ENCODE results near the gene ONECUT1. TPM values are rescaled to one million over a fixed set of nuclear protein-coding genes. Genes with fewer than 3 reads are reported as not detected.
A peak's percentile ranks its signal among the peaks of the same experiment; 100 is the strongest.

ONECUT1 gene
- total RNA-seq, 1 experiment from 2014 or later = not detected

GRCh38 chr15:52783929-52784798 lies 6.0 kb downstream of the ONECUT1 start:
- no peak for DNase-seq (ENCODE audit: low read depth)

GRCh38 chr15:52783191-52783829 lies 6.8 kb downstream of the ONECUT1 start:
- DNase-seq (ENCODE audit: low read depth) = no peak

- DNase-seq (ENCODE audit: low read depth) = no peak
Observed at GRCh38 chr15:52782514-52782913, 7.6 kb downstream of the ONECUT1 start.

GRCh38 chr15:52780172-52780980 lies 9.8 kb downstream of the ONECUT1 start:
- DNase-seq (ENCODE audit: low read depth) = peak; percentile 49

GRCh38 chr15:52778457-52778856 lies 11.7 kb downstream of the ONECUT1 start:
- no peak for DNase-seq (ENCODE audit: low read depth)

GRCh38 chr15:52772766-52773165 lies 17.4 kb downstream of the ONECUT1 start:
- DNase-seq (ENCODE audit: low read depth) = no peak

- DNase-seq (ENCODE audit: low read depth) = no peak
Observed at GRCh38 chr15:52765785-52766184, 24.4 kb downstream of the ONECUT1 start.

GRCh38 chr15:52764731-52765130 lies 25.4 kb downstream of the ONECUT1 start:
- no peak for DNase-seq (ENCODE audit: low read depth)

- DNase-seq (ENCODE audit: low read depth) = no peak
Observed at GRCh38 chr15:52762621-52763020, 27.5 kb downstream of the ONECUT1 start.

- no peak for DNase-seq (ENCODE audit: low read depth)
Observed at GRCh38 chr15:52760562-52760961, 29.6 kb downstream of the ONECUT1 start.

GRCh38 chr15:52759969-52760368 lies 30.2 kb downstream of the ONECUT1 start:
- no peak for DNase-seq (ENCODE audit: low read depth)

- DNase-seq (ENCODE audit: low read depth) = no peak
Observed at GRCh38 chr15:52757496-52757895, 32.6 kb downstream of the ONECUT1 start.

- DNase-seq (ENCODE audit: low read depth) = no peak
Observed at GRCh38 chr15:52751522-52751921, 38.6 kb downstream of the ONECUT1 start.

- no peak for DNase-seq (ENCODE audit: low read depth)
Observed at GRCh38 chr15:52749258-52749657, 40.9 kb downstream of the ONECUT1 start.

- DNase-seq (ENCODE audit: low read depth) = no peak
Observed at GRCh38 chr15:52746162-52746757, 43.9 kb downstream of the ONECUT1 start.

GRCh38 chr15:52745326-52746161 lies 44.6 kb downstream of the ONECUT1 start:
- DNase-seq (ENCODE audit: low read depth) = no peak

- DNase-seq (ENCODE audit: low read depth) = no peak
Observed at GRCh38 chr15:52738311-52738710, 51.8 kb downstream of the ONECUT1 start.

- DNase-seq (ENCODE audit: low read depth) = no peak
Observed at GRCh38 chr15:52737720-52738119, 52.4 kb downstream of the ONECUT1 start.

GRCh38 chr15:52735231-52736089 lies 54.7 kb downstream of the ONECUT1 start:
- DNase-seq (ENCODE audit: low read depth) = peak; percentile 76

- no peak for DNase-seq (ENCODE audit: low read depth)
Observed at GRCh38 chr15:52734329-52734728, 55.8 kb downstream of the ONECUT1 start.

Data from HT1080 (cell line).